Breast epithelium (tissue), 3 donors: Measurements from ENCODE around the gene STAU1.

Experiments used
- POLR2A ChIP-seq: fragments of 450-650 bp; IDR thresholded peaks from one replicate; pipeline ENCODE4 v1.6.1; 2016; ENCODE audit warnings: antibody characterized with exemption, mild to moderate bottlenecking, moderate library complexity
- TF ChIP-seq, protein P1 (sequence below), 3 donors: fragments of 450-650 bp; IDR thresholded peaks; one replicate each; pipeline ENCODE4 v1.5.1; 2016 to 2017; ENCODE audit warnings: antibody characterized with exemption in 3 of 3, mild to moderate bottlenecking in 3 of 3, moderate library complexity in 3 of 3

DNA sequence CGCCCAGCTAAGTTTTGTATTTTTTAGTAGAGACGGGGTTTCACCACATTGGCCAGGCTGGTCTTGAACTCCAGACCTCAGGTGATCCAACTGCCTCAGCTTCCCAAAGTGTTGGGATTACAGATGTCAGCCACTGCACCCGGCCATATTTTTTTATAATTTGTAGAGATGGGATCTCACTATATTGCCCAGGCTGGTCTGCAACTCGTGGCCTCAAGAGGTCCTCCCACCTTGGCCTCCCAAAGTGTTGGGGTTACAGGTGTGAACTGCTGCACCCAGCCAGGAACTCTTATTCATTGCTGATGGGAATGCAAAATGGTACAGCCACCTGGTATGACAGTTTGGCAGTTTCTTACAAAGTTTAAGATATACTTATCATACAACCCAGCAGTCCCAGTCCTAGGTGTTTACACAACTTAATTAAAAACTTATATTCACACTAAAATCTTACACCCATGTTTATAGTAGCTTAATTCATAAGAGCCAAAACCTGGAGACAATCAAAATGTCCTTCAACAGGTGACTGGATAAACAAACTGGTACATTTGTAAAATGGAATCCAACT lies 11.7 kb upstream of the STAU1 start:
- TF ChIP-seq, protein P1, sequence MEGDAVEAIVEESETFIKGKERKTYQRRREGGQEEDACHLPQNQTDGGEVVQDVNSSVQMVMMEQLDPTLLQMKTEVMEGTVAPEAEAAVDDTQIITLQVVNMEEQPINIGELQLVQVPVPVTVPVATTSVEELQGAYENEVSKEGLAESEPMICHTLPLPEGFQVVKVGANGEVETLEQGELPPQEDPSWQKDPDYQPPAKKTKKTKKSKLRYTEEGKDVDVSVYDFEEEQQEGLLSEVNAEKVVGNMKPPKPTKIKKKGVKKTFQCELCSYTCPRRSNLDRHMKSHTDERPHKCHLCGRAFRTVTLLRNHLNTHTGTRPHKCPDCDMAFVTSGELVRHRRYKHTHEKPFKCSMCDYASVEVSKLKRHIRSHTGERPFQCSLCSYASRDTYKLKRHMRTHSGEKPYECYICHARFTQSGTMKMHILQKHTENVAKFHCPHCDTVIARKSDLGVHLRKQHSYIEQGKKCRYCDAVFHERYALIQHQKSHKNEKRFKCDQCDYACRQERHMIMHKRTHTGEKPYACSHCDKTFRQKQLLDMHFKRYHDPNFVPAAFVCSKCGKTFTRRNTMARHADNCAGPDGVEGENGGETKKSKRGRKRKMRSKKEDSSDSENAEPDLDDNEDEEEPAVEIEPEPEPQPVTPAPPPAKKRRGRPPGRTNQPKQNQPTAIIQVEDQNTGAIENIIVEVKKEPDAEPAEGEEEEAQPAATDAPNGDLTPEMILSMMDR (IDR thresholded peaks at IDR 0.05), result no peak
- no peak for TF ChIP-seq POLR2A
